K562 (cell line): ENCODE measurements around the gene AIFM3. TPM values are rescaled to one million over a fixed set of nuclear protein-coding genes. Genes with fewer than 3 reads are reported as not detected.

Experiments
- CTCFL ChIP-seq: IDR thresholded peaks from 2 replicates; pipeline ENCODE4 v1.6.1; 2011; ENCODE audit warnings: borderline replicate concordance, low read depth, mild to moderate bottlenecking, moderate library complexity, low read length; ENCODE audit not compliant: insufficient read depth, poor library complexity, severe bottlenecking
- ELF4 ChIP-seq: fragments of 450-650 bp; formaldehyde crosslinking; IDR thresholded peaks from 2 replicates; pipeline ENCODE4 v1.4.0; 2022; ENCODE audit warnings: missing genetic modification characterization
- ESRRA ChIP-seq: fragments of 450-650 bp; IDR thresholded peaks from 2 replicates; pipeline ENCODE4 v1.6.1; 2014; ENCODE audit warnings: low read depth, mild to moderate bottlenecking, moderate library complexity, borderline replicate concordance
- HNRNPH1 ChIP-seq: fragments of 200-400 bp; formaldehyde crosslinking; optimal IDR thresholded peaks from 2 replicates; pipeline ENCODE3; 2017; ENCODE audit warnings: low read depth, mild to moderate bottlenecking, low read length, moderate library complexity
- KDM5B ChIP-seq: fragments of 200-600 bp; sonication (generic); IDR thresholded peaks from 2 replicates; pipeline ENCODE4 v1.6.1; 2012; ENCODE audit warnings: low read depth, mild to moderate bottlenecking, moderate library complexity, low read length, control low read depth, inconsistent platforms; ENCODE audit not compliant: insufficient replicate concordance
- MED1 ChIP-seq: sonication (generic); formaldehyde crosslinking; IDR thresholded peaks from 2 replicates; pipeline ENCODE4 v1.8.1; 2023; ENCODE audit warnings: missing genetic modification reagents, borderline replicate concordance
- NRF1 ChIP-seq, 2 experiments: fragments of 450-650 bp; IDR thresholded peaks in 1 of 2; conservative IDR thresholded peaks in 1 of 2; 2 replicates each; pipeline ENCODE4 v1.6.1; 2014; ENCODE audit warnings: mild to moderate bottlenecking in 2 of 2
- PPARD ChIP-seq: fragments of 250-450 bp; sonication (Bioruptor Pico); IDR thresholded peaks from 2 replicates; pipeline ENCODE4 v1.8.0; 2022; ENCODE audit warnings: inconsistent platforms, mild to moderate bottlenecking, moderate library complexity
- PURB ChIP-seq: sonication (generic); formaldehyde crosslinking; IDR thresholded peaks from 2 replicates; pipeline ENCODE4 v1.9.0; 2021; ENCODE audit warnings: low read depth, mild to moderate bottlenecking, missing genetic modification reagents
- SLC30A9 ChIP-seq: fragments of 250-450 bp; sonication (Bioruptor Pico); IDR thresholded peaks from 2 replicates; pipeline ENCODE4 v1.8.0; 2022; ENCODE audit warnings: mild to moderate bottlenecking, moderate library complexity
- SMC3 ChIP-seq: conservative IDR thresholded peaks from 2 replicates; pipeline ENCODE4 v1.6.1; 2011; ENCODE audit warnings: low read depth, low read length, improper control_type of control experiment; ENCODE audit not compliant: insufficient read depth
- SP2 ChIP-seq: IDR thresholded peaks from 2 replicates; pipeline ENCODE4 v1.6.1; 2011; ENCODE audit warnings: mild to moderate bottlenecking, low read depth, low read length, moderate library complexity; ENCODE audit not compliant: poor library complexity, severe bottlenecking; ENCODE audit errors: extremely low read depth
- ZBTB49 ChIP-seq: sonication (generic); formaldehyde crosslinking; IDR thresholded peaks from 2 replicates; pipeline ENCODE4 v1.8.0; 2022; ENCODE audit warnings: missing genetic modification reagents, mild to moderate bottlenecking, borderline replicate concordance
- ZFP30 ChIP-seq: fragments of 250-450 bp; sonication (Bioruptor Pico); IDR thresholded peaks from 2 replicates; pipeline ENCODE4 v1.8.0; 2022; ENCODE audit warnings: moderate library complexity, mild to moderate bottlenecking, inconsistent platforms, borderline replicate concordance
- ZFPM2 ChIP-seq: fragments of 250-450 bp; sonication (Bioruptor Pico); IDR thresholded peaks from 2 replicates; pipeline ENCODE4 v1.5.1; 2022; ENCODE audit warnings: mild to moderate bottlenecking
- ZKSCAN1 ChIP-seq: fragments of 150-350 bp; IDR thresholded peaks from 2 replicates; pipeline ENCODE4 v1.6.1; 2016; ENCODE audit warnings: low read depth, low read length
- ZNF232 ChIP-seq: sonication (generic); formaldehyde crosslinking; IDR thresholded peaks from 2 replicates; pipeline ENCODE4 v1.8.0; 2022; ENCODE audit warnings: mild to moderate bottlenecking, missing genetic modification reagents
- polyA plus RNA-seq, 8 experiments: library from polyadenylated mRNA; depleted of rRNA in 4 of 8; stranded (reverse) in 5 of 8; unstranded in 3 of 8; fragments of >200 nt; fragmentation: Nextera tagmentation in 2 of 8; fragmentation: Illumina TruSeq in 1 of 8; extraction: Ambion mirVana in 2 of 8; extraction: Trizol in 1 of 8; gene quantifications; 2 replicates each; pipeline versions ENCODE4 v1.2.1 to v1.2.3, GENCODE V29; 2011 to 2014; ENCODE audit warnings: inconsistent platforms in 1 of 8, missing spikeins in 1 of 8
- total RNA-seq, 7 experiments: library from RNA; depleted of rRNA in 6 of 7; stranded (reverse); fragments of >200 nt in 6 of 7; fragmentation: Illumina TruSeq in 2 of 7; extraction: Trizol in 2 of 7; gene quantifications; 2 replicates each; pipeline versions ENCODE4 v1.2.1 to v1.2.3, GENCODE V29; 2011 to 2021; ENCODE audit warnings: low replicate concordance in 1 of 7
- TF ChIP-seq, protein P1 (sequence below): fragments of 250-450 bp; sonication (Bioruptor Pico); IDR thresholded peaks from 2 replicates; pipeline ENCODE4 v1.8.0; 2021; ENCODE audit warnings: moderate library complexity, mild to moderate bottlenecking, inconsistent platforms

Gene AIFM3
- total and polyA plus RNA-seq, 9 of the 15 experiments (the other 6 are each of a cell fraction or from before 2014, with no cell fraction given) = 0.03 to 0.20 (median 0.07) TPM; not detected in 1

DNA sequence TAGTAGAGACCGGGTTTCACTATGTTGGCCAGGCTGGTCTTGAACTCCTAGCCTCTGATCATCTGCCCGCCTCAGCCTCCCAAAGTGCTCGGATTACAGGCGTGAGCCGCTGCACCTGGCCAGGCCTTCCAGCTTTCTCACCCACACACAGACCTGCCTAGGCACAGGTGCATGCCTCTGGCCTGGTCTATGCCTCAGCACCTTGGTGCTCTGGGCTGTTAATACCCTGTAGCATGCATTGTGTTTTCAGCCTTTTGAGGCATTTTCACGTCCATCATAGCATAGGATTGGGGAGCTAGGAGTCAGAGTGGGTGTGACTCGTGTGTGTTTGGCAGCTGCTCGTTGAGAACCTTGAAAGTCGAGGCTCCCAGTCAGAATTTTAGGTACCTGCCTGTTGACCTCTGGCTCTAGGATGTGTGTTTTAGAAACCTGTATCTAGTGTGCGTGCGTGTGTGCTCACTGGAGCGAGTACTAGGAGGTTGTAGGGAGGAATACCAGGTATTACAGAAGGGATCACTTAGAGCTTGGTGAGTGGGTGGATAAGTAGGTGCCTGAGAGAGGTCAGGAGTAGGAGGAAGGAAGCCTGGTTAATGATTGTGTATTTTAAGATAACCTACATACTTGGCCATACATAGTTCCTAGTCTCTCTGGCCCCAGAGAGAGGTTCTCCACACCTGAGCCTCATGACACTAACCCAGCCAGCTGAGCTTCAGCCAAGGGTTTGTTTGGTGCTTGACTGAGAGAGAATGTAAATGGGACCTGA lies 29.8 kb upstream of the AIFM3 start (continued):
- peak; percentile 96 for TF ChIP-seq MED1 (CRISPR knock-in tag)
- no peak for TF ChIP-seq ZFP30 (CRISPR knock-in tag)
- no peak for TF ChIP-seq PPARD (CRISPR knock-in tag)
- TF ChIP-seq ESRRA = no peak
- no peak for TF ChIP-seq HNRNPH1
- TF ChIP-seq ZNF232 (CRISPR knock-in tag) = no peak
- TF ChIP-seq NRF1 (conservative IDR thresholded peaks at IDR 0.05 in 1 of 2, IDR thresholded peaks at IDR 0.05 in 1 of 2) = 0 out of 4 replicates have a peak, but pooled peaks of 1 of the 2 experiments have one; percentile 12
- no peak for TF ChIP-seq SP2
- TF ChIP-seq ELF4 (CRISPR knock-in tag) = 0 out of 2 replicates have a peak, but pooled peaks have one; percentile 21
- no peak for TF ChIP-seq ZBTB49 (CRISPR knock-in tag)
- no peak for TF ChIP-seq ZKSCAN1
- TF ChIP-seq ZFPM2 (CRISPR knock-in tag) = no peak
- TF ChIP-seq KDM5B = peak; percentile 48
- TF ChIP-seq SMC3 = 0 out of 2 replicates have a peak, but pooled peaks have one; percentile 6
- TF ChIP-seq CTCFL = no peak
- TF ChIP-seq, protein P1, sequence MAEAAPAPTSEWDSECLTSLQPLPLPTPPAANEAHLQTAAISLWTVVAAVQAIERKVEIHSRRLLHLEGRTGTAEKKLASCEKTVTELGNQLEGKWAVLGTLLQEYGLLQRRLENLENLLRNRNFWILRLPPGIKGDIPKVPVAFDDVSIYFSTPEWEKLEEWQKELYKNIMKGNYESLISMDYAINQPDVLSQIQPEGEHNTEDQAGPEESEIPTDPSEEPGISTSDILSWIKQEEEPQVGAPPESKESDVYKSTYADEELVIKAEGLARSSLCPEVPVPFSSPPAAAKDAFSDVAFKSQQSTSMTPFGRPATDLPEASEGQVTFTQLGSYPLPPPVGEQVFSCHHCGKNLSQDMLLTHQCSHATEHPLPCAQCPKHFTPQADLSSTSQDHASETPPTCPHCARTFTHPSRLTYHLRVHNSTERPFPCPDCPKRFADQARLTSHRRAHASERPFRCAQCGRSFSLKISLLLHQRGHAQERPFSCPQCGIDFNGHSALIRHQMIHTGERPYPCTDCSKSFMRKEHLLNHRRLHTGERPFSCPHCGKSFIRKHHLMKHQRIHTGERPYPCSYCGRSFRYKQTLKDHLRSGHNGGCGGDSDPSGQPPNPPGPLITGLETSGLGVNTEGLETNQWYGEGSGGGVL = no peak
- TF ChIP-seq PURB (CRISPR knock-in tag) = no peak
- no peak for TF ChIP-seq SLC30A9
- TF ChIP-seq, all 486 proteins: peak for 44
